ENCODE results near the gene ADAMTS7. TPM values are rescaled to one million over a fixed set of nuclear protein-coding genes. Genes with fewer than 3 reads are reported as not detected.

The ADAMTS7 gene
- total and polyA plus RNA-seq, 2 of the 13 experiments (the other 11 are each of a cell fraction or from before 2014, with no cell fraction given) = 0.09 to 0.12 TPM

- TF ChIP-seq HMG20A (CRISPR knock-in tag; IDR thresholded peaks at IDR 0.05; ENCODE audit: borderline replicate concordance) (no peak), RNF219 (CRISPR knock-in tag; IDR thresholded peaks at IDR 0.05) (no peak), ZNF34 (CRISPR knock-in tag; IDR thresholded peaks at IDR 0.05; ENCODE audit: borderline replicate concordance) (no peak), ZKSCAN8 (CRISPR knock-in tag; IDR thresholded peaks at IDR 0.05; ENCODE audit: borderline replicate concordance) (no peak)
- TF ChIP-seq, protein P1, sequence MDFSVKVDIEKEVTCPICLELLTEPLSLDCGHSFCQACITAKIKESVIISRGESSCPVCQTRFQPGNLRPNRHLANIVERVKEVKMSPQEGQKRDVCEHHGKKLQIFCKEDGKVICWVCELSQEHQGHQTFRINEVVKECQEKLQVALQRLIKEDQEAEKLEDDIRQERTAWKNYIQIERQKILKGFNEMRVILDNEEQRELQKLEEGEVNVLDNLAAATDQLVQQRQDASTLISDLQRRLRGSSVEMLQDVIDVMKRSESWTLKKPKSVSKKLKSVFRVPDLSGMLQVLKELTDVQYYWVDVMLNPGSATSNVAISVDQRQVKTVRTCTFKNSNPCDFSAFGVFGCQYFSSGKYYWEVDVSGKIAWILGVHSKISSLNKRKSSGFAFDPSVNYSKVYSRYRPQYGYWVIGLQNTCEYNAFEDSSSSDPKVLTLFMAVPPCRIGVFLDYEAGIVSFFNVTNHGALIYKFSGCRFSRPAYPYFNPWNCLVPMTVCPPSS (IDR thresholded peaks at IDR 0.05) = no peak
- TF ChIP-seq, protein P2, sequence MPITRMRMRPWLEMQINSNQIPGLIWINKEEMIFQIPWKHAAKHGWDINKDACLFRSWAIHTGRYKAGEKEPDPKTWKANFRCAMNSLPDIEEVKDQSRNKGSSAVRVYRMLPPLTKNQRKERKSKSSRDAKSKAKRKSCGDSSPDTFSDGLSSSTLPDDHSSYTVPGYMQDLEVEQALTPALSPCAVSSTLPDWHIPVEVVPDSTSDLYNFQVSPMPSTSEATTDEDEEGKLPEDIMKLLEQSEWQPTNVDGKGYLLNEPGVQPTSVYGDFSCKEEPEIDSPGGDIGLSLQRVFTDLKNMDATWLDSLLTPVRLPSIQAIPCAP (CRISPR knock-in tag; IDR thresholded peaks at IDR 0.05; ENCODE audit: low read depth) = no peak
- H3K4me2 ChIP-seq (ENCODE audit: low read depth, low read length) = no peak overlapping the region
- 70% methylated on average over 14 of the region's 14 CpGs for WGBS (ENCODE audit: low lambda C conversion rate)
These were observed 6.9 kb downstream of the ADAMTS7 start for GRCh38 chr15:78804391-78804792.

More at GRCh38 chr15:78804391-78804792, 6.9 kb downstream of the ADAMTS7 start:
- Histone ChIP-seq H3K9ac (ENCODE audit: insufficient read depth, low read depth, low read length) (no peak overlapping the region), H3K36me3 (replicated peaks in 1 of 2; ENCODE audit: control insufficient read depth in 1 of 2, insufficient read depth in 2 of 2, low read length in 2 of 2) (no peaks in the 10 kb centered on the region), H3K27ac (ENCODE audit: extremely low read length, insufficient read depth, low read length) (no peak overlapping the region), H3K9me3 (ENCODE audit: low read length) (no peaks in the 10 kb centered on the region), H3K27me3 (ENCODE audit: control insufficient read depth in 1 of 2, insufficient read depth in 2 of 2, low read length in 2 of 2) (peaks cover 1 to 8% of the 10 kb centered on the region in 2 experiments), H3K79me2 (ENCODE audit: insufficient read depth, low read length) (no peaks in the 10 kb centered on the region), H3K4me1 (ENCODE audit: insufficient read depth, low read length) (no peaks in the 10 kb centered on the region), H2AFZ (ENCODE audit: low read length) (no peak overlapping the region), H4K20me1 (ENCODE audit: insufficient read depth, low read length) (no peaks in the 10 kb centered on the region), H3K4me3 (replicated peaks in 1 of 3; ENCODE audit: insufficient read depth in 1 of 3, low read depth in 2 of 3, low read length in 3 of 3) (no peak overlapping the region)
- no TSS peak for BruUV-seq (replicated peaks)
- ChIA-PET POLR2A (no interaction called here), CTCF (ENCODE audit: low intra/inter-chr PET ratio, low total read pairs) (no interaction called here)
- in situ Hi-C loops (cut with HindIII; ENCODE audit: extremely low pct_ligation_motif_present, low pct_unique_long_range_greater_than_20kb) (no loop called here), intact Hi-C loops (cut with micrococcal nuclease; ENCODE audit: unreplicated experiment) (no loop called here)
- no peak for FAIRE-seq
- no peak for ATAC-seq
- DNase-seq (ENCODE audit: low spot score) = no peak
